ENCODE results near the gene RPA3.

Gene RPA3

DNA sequence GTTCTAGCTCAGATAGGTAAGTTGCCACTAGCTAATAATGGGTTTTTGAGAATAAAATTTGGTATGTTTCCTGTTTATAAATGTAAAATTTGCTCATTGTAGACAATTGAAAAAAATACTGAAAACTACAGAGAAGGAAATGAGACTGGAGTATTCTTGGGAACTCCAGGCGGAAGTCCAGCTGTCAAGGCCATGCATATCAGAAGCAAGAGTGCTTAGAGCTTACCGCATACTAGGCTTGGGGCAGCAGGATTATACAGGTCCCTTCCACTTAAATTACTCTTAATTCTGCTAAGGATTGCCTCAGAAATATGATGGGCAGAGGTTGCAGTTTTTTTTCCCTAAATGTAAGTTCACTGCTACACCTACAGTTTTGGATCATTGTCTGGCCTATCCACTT is 51.2 kb downstream of the RPA3 start:
- H4K20me1 ChIP-seq (ENCODE audit: insufficient read depth, low read length): no peaks in the 10 kb centered on the region
- no peak overlapping the region for H3K4me2 ChIP-seq (ENCODE audit: low read length)
- no peak overlapping the region for H3K9ac ChIP-seq (ENCODE audit: low read length)
- H2AFZ ChIP-seq (ENCODE audit: low read length): no peak overlapping the region
- peaks cover 2% of the 10 kb centered on the region; the same call in 1 of the 2 replicates for H3K36me3 ChIP-seq (ENCODE audit: insufficient read depth, low read length)
- H3K27me3 ChIP-seq (ENCODE audit: insufficient read depth, low read length): no peaks in the 10 kb centered on the region
- H3K4me1 ChIP-seq (ENCODE audit: insufficient read depth, low read length, severe bottlenecking): peaks cover 13% of the 10 kb centered on the region
- no peaks in the 10 kb centered on the region for H3F3A ChIP-seq (ENCODE audit: insufficient read depth, low read length)
- TF ChIP-seq EZH2 (IDR thresholded peaks at IDR 0.05; ENCODE audit: borderline replicate concordance, low read length): no peak
- TF ChIP-seq, protein P1, sequence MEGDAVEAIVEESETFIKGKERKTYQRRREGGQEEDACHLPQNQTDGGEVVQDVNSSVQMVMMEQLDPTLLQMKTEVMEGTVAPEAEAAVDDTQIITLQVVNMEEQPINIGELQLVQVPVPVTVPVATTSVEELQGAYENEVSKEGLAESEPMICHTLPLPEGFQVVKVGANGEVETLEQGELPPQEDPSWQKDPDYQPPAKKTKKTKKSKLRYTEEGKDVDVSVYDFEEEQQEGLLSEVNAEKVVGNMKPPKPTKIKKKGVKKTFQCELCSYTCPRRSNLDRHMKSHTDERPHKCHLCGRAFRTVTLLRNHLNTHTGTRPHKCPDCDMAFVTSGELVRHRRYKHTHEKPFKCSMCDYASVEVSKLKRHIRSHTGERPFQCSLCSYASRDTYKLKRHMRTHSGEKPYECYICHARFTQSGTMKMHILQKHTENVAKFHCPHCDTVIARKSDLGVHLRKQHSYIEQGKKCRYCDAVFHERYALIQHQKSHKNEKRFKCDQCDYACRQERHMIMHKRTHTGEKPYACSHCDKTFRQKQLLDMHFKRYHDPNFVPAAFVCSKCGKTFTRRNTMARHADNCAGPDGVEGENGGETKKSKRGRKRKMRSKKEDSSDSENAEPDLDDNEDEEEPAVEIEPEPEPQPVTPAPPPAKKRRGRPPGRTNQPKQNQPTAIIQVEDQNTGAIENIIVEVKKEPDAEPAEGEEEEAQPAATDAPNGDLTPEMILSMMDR (IDR thresholded peaks at IDR 0.05; ENCODE audit: low read length): no peak
- H3K4me3 ChIP-seq (ENCODE audit: low read depth, low read length, poor library complexity, severe bottlenecking): no peak overlapping the region
- H3K79me2 ChIP-seq (ENCODE audit: insufficient read depth, low read length): no peaks in the 10 kb centered on the region
- no peaks in the 10 kb centered on the region for H3K9me2 ChIP-seq (ENCODE audit: low read depth, low read length)
- no peak overlapping the region for H3K27ac ChIP-seq (ENCODE audit: low read depth, low read length, poor library complexity, severe bottlenecking)
- H3K9me3 ChIP-seq (ENCODE audit: low read length): no peaks in the 10 kb centered on the region

DNA sequence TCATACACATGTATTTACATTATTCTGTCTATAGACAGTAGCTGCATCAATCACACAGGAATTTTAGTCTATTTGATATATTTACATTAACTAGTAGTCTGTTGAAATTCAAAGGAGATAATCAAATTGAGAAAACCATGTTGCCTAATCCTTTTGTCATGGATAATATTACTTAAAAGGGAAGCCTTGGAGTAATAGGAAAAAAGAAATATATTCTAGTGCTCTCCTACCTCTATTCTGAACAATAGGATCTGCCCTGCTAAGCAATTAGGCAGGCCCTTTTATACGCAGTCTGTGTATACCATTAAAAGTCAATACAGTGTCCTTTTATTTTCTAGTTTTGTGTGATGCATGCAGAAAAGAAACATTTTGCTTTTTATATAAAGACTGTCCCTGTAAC is 53.4 kb downstream of the RPA3 start:
- no peaks in the 10 kb centered on the region for H3K27me3 ChIP-seq (ENCODE audit: insufficient read depth, low read length)
- H3K9me3 ChIP-seq (ENCODE audit: low read length): no peaks in the 10 kb centered on the region
- no peaks in the 10 kb centered on the region for H3K9me2 ChIP-seq (ENCODE audit: low read depth, low read length)
- TF ChIP-seq, protein P1 (IDR thresholded peaks at IDR 0.05; ENCODE audit: low read length): no peak
- no peak for TF ChIP-seq EZH2 (IDR thresholded peaks at IDR 0.05; ENCODE audit: borderline replicate concordance, low read length)
- no peak overlapping the region for H2AFZ ChIP-seq (ENCODE audit: low read length)
- H3K27ac ChIP-seq (ENCODE audit: low read depth, low read length, poor library complexity, severe bottlenecking): no peak overlapping the region
- no peak overlapping the region for H3K4me2 ChIP-seq (ENCODE audit: low read length)
- no peaks in the 10 kb centered on the region for H3K36me3 ChIP-seq (ENCODE audit: insufficient read depth, low read length)
- no peaks in the 10 kb centered on the region for H3K79me2 ChIP-seq (ENCODE audit: insufficient read depth, low read length)
- H3K4me3 ChIP-seq (ENCODE audit: low read depth, low read length, poor library complexity, severe bottlenecking): no peak overlapping the region
- no peaks in the 10 kb centered on the region for H3F3A ChIP-seq (ENCODE audit: insufficient read depth, low read length)
- no peaks in the 10 kb centered on the region for H4K20me1 ChIP-seq (ENCODE audit: insufficient read depth, low read length)
- peaks cover 13% of the 10 kb centered on the region for H3K4me1 ChIP-seq (ENCODE audit: insufficient read depth, low read length, severe bottlenecking)
- H3K9ac ChIP-seq (ENCODE audit: low read length): no peak overlapping the region

DNA sequence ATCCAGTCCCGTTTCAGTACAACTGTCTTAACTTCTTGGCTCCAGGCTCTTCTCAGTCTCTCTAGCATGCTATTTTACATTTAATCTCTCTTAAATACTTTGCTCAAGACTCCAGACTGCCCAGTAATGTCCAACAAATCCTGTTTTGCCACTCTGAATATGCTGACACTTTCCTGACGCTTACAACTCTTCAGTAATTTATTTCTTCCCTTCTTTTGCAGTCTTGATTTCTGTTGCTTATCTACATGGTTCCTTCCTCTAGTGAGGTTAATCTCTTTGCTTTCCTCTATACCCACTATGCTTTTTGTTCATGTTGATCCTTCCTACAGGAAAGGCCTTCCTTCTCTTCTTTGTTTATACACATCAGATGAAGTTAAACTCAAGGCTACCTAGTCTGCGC is 54.1 kb downstream of the RPA3 start:
- Histone ChIP-seq H2AFZ (ENCODE audit: low read length) (no peak overlapping the region), H3K79me2 (ENCODE audit: insufficient read depth, low read length) (no peaks in the 10 kb centered on the region), H3K4me1 (ENCODE audit: insufficient read depth, low read length, severe bottlenecking) (peaks cover 13% of the 10 kb centered on the region), H3K27ac (ENCODE audit: low read depth, low read length, poor library complexity, severe bottlenecking) (no peak overlapping the region), H3K36me3 (ENCODE audit: insufficient read depth, low read length) (no peaks in the 10 kb centered on the region), H4K20me1 (ENCODE audit: insufficient read depth, low read length) (no peaks in the 10 kb centered on the region), H3K4me2 (ENCODE audit: low read length) (no peak overlapping the region), H3K9ac (ENCODE audit: low read length) (no peak overlapping the region), H3K9me2 (ENCODE audit: low read depth, low read length) (no peaks in the 10 kb centered on the region), H3K4me3 (ENCODE audit: low read depth, low read length, poor library complexity, severe bottlenecking) (no peak overlapping the region), H3F3A (ENCODE audit: insufficient read depth, low read length) (no peaks in the 10 kb centered on the region), H3K9me3 (ENCODE audit: low read length) (no peaks in the 10 kb centered on the region), H3K27me3 (ENCODE audit: insufficient read depth, low read length) (no peaks in the 10 kb centered on the region)
- TF ChIP-seq, protein P1 (IDR thresholded peaks at IDR 0.05; ENCODE audit: low read length): no peak
- TF ChIP-seq EZH2 (IDR thresholded peaks at IDR 0.05; ENCODE audit: borderline replicate concordance, low read length): no peak

Data from OCI-LY1 (cell line).